SU-DHL-6 (cell line): ENCODE data around the gene SLC11A2.
"Not testable (repeated sequence)": the region's sequence is repeated elsewhere in the genome, so short reads cannot be mapped to it uniquely, and the experiment has no call there.

Experiments
- H2AFZ ChIP-seq: fragments of 200-600 bp; sonication (generic); 2 replicates; pipeline ENCODE4 v1.6.1; 2014; ENCODE audit warnings: low read depth, mild to moderate bottlenecking, moderate library complexity, mixed read lengths, antibody characterized with exemption, low read length; ENCODE audit not compliant: severe bottlenecking
- H3F3A ChIP-seq: fragments of 200-600 bp; shearing (Covaris generic); 2 replicates; pipeline ENCODE4 v1.6.0; 2016; ENCODE audit warnings: antibody characterized with exemption, mild to moderate bottlenecking; ENCODE audit not compliant: insufficient read depth
- H3K27ac ChIP-seq: fragments of 200-600 bp; sonication (generic); 2 replicates; pipeline ENCODE4 v1.5.1; 2016; ENCODE audit warnings: low read depth, mild to moderate bottlenecking, low read length, moderate library complexity, mixed read lengths
- H3K27me3 ChIP-seq: fragments of 200-600 bp; sonication (generic), shearing (Covaris generic); 2 replicates; pipeline ENCODE4 v1.6.0; 2014; ENCODE audit warnings: mild to moderate bottlenecking, low read length
- H3K36me3 ChIP-seq: fragments of 200-600 bp; sonication (generic); 2 replicates; pipeline ENCODE4 v1.6.1; 2014; ENCODE audit warnings: mild to moderate bottlenecking, low read length, mixed read lengths
- H3K4me2 ChIP-seq: fragments of 300-600, 200-600 bp; shearing (Covaris generic), sonication (generic); 2 replicates; pipeline ENCODE4 v1.6.0; 2014; ENCODE audit warnings: low read length, low read depth, mild to moderate bottlenecking; ENCODE audit not compliant: poor library complexity, severe bottlenecking
- H3K4me3 ChIP-seq: fragments of 200-600 bp; sonication (generic); 2 replicates; pipeline ENCODE4 v1.5.1; 2014; ENCODE audit warnings: antibody characterized with exemption, low read length, mild to moderate bottlenecking, mixed read lengths; ENCODE audit not compliant: insufficient read depth, poor library complexity, severe bottlenecking
- H3K79me2 ChIP-seq: fragments of 200-600 bp; sonication (generic); 2 replicates; pipeline ENCODE4 v1.6.1; 2014; ENCODE audit warnings: mild to moderate bottlenecking, low read length, moderate library complexity; ENCODE audit not compliant: insufficient read depth
- H3K9ac ChIP-seq: fragments of 200-600 bp; sonication (generic); 2 replicates; pipeline ENCODE4 v1.7.0; 2014; ENCODE audit warnings: mild to moderate bottlenecking, low read length
- H3K9me2 ChIP-seq: fragments of 200-600 bp; sonication (generic); replicated peaks from 2 replicates; pipeline ENCODE4 v1.6.1; 2014; ENCODE audit warnings: low read length; ENCODE audit not compliant: insufficient read depth
- H3K9me3 ChIP-seq: fragments of 200-600 bp; sonication (generic); 2 replicates; pipeline ENCODE4 v1.6.1; 2014; ENCODE audit warnings: low read length, mixed read lengths; ENCODE audit not compliant: insufficient read depth
- H4K20me1 ChIP-seq: fragments of 200-600 bp; sonication (generic); 2 replicates; pipeline ENCODE4 v1.6.1; 2014; ENCODE audit warnings: low read depth, mild to moderate bottlenecking, antibody characterized with exemption, low read length, moderate library complexity, mixed read lengths
- EZH2phosphoT487 ChIP-seq: fragments of 200-600 bp; sonication (generic), shearing (Covaris generic); conservative IDR thresholded peaks from 2 replicates; pipeline ENCODE4 v1.6.1; 2018; ENCODE audit warnings: mild to moderate bottlenecking, antibody characterized with exemption, low read length, moderate library complexity, mixed read lengths
- TF ChIP-seq, protein P1 (sequence below): fragments of 200-600 bp; sonication (generic); IDR thresholded peaks from one replicate; pipeline ENCODE4 v1.5.1; 2017; ENCODE audit warnings: antibody characterized with exemption, mild to moderate bottlenecking, low read length, moderate library complexity; ENCODE audit not compliant: insufficient read depth, poor library complexity, severe bottlenecking

The SLC11A2 gene

DNA sequence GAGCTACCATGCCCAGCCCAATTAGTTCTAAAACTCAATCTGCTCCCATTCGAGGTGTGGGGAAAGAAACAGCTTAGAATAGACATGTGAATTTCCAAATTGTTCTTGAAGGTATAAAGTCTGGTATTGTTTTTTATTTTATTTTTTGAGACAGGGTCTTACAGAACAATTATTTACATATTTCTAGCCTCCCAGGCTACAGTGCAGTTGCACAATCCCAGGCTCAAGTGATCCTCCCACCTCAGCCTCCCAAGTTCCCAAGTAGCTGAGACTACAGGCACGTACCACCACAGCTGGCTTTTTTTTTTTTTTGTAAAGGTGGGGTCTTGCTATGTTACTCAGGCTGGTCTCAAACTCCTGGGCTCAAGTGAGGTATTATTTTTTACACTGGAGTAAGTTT is 6.3 kb downstream of the SLC11A2 start:
- no peak overlapping the region for H3K4me2 ChIP-seq
- TF ChIP-seq, protein P1, sequence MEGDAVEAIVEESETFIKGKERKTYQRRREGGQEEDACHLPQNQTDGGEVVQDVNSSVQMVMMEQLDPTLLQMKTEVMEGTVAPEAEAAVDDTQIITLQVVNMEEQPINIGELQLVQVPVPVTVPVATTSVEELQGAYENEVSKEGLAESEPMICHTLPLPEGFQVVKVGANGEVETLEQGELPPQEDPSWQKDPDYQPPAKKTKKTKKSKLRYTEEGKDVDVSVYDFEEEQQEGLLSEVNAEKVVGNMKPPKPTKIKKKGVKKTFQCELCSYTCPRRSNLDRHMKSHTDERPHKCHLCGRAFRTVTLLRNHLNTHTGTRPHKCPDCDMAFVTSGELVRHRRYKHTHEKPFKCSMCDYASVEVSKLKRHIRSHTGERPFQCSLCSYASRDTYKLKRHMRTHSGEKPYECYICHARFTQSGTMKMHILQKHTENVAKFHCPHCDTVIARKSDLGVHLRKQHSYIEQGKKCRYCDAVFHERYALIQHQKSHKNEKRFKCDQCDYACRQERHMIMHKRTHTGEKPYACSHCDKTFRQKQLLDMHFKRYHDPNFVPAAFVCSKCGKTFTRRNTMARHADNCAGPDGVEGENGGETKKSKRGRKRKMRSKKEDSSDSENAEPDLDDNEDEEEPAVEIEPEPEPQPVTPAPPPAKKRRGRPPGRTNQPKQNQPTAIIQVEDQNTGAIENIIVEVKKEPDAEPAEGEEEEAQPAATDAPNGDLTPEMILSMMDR, result no peak
- TF ChIP-seq EZH2phosphoT487, result no peak
- no peaks in the 10 kb centered on the region for H4K20me1 ChIP-seq
- H3K36me3 ChIP-seq, result no peaks in the 10 kb centered on the region
- H3K27me3 ChIP-seq, result no peaks in the 10 kb centered on the region
- H3K9me2 ChIP-seq, result no peaks in the 10 kb centered on the region
- H3K27ac ChIP-seq, result no peak overlapping the region
- no peak overlapping the region for H3K4me3 ChIP-seq
- no peak overlapping the region for H3K9ac ChIP-seq
- H2AFZ ChIP-seq, result no peak overlapping the region
- 0 out of 2 replicates have a peak, but pooled peaks cover 3% of the 10 kb centered on the region for H3F3A ChIP-seq
- H3K9me3 ChIP-seq, result no peaks in the 10 kb centered on the region
- peaks cover 62% of the 10 kb centered on the region for H3K79me2 ChIP-seq

DNA sequence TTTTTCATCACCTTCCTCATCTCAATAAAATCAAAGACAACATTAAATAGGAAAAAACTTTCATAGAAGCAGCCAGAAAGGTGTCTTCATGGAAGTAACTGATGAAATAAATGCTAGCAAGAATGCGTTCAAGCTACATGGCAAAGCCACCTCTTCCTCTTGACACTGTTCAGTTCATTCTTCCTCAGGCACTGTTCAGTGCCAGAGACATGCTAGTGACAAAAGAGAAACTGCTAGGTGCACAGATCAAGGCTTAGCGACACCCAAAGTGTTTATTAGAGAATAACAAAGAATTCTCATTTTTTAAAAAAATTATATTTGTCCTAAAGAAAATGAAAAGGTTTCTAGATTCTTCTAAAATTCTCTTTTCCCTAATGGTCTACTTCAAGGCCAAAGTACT is 7.2 kb downstream of the SLC11A2 start:
- Histone ChIP-seq H2AFZ (no peak overlapping the region), H4K20me1 (no peaks in the 10 kb centered on the region), H3K27me3 (no peaks in the 10 kb centered on the region), H3K36me3 (no peaks in the 10 kb centered on the region), H3K9me2 (no peaks in the 10 kb centered on the region), H3K9ac (no peak overlapping the region), H3K9me3 (no peaks in the 10 kb centered on the region), H3K4me3 (no peak overlapping the region), H3K4me2 (no peak overlapping the region), H3K79me2 (peaks cover 59% of the 10 kb centered on the region), H3F3A (0 out of 2 replicates have a peak, but pooled peaks cover 3% of the 10 kb centered on the region), H3K27ac (no peak overlapping the region)
- TF ChIP-seq, protein P1, result no peak
- TF ChIP-seq EZH2phosphoT487, result no peak

DNA sequence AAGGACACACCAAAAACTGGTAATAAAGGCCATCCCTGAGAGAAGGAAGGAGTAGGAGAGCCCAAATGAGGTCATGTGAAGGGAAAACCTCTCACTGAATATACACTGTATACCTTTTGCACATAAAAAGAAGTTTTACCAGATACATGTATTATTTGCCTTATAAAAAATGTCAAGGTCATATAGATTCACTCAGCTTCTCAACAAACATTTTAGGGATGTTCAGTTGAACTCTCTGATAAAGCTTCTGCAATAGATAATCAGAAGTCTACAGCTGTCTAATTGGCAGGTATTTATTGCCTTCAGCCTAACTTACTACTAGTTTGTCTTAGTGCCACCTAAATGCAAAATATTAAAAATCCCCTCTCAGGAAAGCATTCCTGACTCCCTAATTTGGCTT is 8.7 kb downstream of the SLC11A2 start:
- TF ChIP-seq EZH2phosphoT487, result no peak
- TF ChIP-seq, protein P1, result no peak
- H3K4me3 ChIP-seq, result no peak overlapping the region
- no peaks in the 10 kb centered on the region for H3K36me3 ChIP-seq
- peaks cover 55% of the 10 kb centered on the region for H3K79me2 ChIP-seq
- no peaks in the 10 kb centered on the region for H3K9me2 ChIP-seq
- H3F3A ChIP-seq, result 0 out of 2 replicates have a peak, but pooled peaks cover 3% of the 10 kb centered on the region
- no peak overlapping the region for H3K9ac ChIP-seq
- no peaks in the 10 kb centered on the region for H3K27me3 ChIP-seq
- H3K27ac ChIP-seq, result no peak overlapping the region
- H3K9me3 ChIP-seq, result no peaks in the 10 kb centered on the region
- no peaks in the 10 kb centered on the region for H4K20me1 ChIP-seq
- H3K4me2 ChIP-seq, result no peak overlapping the region
- H2AFZ ChIP-seq, result no peak overlapping the region

DNA sequence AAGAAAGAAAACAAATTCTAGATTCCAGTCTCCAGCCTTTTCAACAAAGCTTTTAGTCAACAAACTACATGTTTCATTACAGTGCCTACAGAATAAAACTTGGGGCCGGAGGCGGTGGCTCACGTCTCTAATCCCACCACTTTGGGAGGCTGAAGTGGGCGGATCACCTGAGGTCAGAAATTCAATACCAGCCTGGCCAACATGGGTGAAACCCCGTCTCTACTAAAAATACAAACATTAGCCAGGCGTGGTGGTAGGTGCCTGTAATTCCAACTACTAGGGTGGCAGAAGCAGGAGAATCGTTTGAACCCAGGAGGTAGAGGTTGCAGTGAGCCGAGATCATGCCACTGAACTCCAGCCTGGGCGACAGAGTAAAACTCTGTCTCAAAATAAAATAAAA is 11.7 kb downstream of the SLC11A2 start:
- H3K9me3 ChIP-seq, H3K4me2 ChIP-seq, H3K27ac ChIP-seq, H3K36me3 ChIP-seq, H3K9me2 ChIP-seq, H4K20me1 ChIP-seq, H3K9ac ChIP-seq, H2AFZ ChIP-seq, H3K4me3 ChIP-seq, H3K27me3 ChIP-seq, H3F3A ChIP-seq: not testable (repeated sequence)
- peaks cover 49% of the 10 kb centered on the region for H3K79me2 ChIP-seq
